Measurements from ENCODE around the gene PDC.

Gene PDC

DNA sequence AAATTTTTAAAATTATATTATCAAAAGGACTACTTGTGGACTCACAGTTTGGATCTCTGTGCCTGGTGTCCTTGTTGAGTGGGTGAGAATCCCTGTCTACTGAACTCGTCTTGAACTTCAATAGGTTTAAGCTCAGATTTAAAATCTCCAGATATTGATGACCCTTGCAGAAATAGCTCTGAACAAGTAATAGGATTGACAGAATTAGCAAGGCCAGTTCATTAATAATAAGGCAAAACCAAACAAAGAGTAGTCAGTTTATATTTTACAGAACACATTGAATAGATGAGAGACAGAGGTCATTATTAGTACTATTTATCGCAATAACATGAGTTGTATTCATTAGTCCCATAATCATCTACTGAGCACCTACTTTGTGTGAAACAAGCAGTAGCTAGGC lies at the start of gene PDC:
TSS of gene PDC (minus strand) at position 101 of the 400 bp plus-strand sequence. CDS start 11,655 bp downstream, outside the sequence.
- Mint-ChIP-seq H3K4me1 (no peaks in the 10 kb centered on the region), H3K4me3 (no peak within 1 kb of the TSS), H3K27ac (no peak within 1 kb of the TSS), H3K36me3 (ENCODE audit: low read depth) (no peaks in the 10 kb centered on the region), H3K27me3 (ENCODE audit: low read depth) (no peaks in the 10 kb centered on the region), H3K9me3 (no peaks in the 10 kb centered on the region)
- TF ChIP-seq, protein P1, sequence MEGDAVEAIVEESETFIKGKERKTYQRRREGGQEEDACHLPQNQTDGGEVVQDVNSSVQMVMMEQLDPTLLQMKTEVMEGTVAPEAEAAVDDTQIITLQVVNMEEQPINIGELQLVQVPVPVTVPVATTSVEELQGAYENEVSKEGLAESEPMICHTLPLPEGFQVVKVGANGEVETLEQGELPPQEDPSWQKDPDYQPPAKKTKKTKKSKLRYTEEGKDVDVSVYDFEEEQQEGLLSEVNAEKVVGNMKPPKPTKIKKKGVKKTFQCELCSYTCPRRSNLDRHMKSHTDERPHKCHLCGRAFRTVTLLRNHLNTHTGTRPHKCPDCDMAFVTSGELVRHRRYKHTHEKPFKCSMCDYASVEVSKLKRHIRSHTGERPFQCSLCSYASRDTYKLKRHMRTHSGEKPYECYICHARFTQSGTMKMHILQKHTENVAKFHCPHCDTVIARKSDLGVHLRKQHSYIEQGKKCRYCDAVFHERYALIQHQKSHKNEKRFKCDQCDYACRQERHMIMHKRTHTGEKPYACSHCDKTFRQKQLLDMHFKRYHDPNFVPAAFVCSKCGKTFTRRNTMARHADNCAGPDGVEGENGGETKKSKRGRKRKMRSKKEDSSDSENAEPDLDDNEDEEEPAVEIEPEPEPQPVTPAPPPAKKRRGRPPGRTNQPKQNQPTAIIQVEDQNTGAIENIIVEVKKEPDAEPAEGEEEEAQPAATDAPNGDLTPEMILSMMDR (IDR thresholded peaks at IDR 0.05; ENCODE audit: unreplicated experiment in 3 of 3): no peak

DNA sequence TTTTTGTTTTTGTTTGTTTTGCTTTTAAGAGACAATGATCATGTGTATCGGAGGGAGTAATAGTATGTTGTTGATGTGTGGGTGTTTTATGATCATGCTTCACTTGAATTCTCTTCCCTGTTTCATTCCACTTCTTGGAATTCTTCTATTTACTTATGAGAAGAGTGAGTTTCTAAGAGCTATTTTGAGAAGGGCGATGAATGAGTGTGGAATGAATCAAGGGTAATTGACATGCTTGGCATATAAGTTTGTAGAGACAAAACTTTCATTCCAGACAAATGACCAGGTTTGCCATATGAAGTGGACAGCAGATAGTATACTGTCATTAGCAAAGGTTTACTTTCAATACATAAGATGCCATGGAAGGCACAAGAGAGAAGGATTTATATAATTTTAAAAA lies 42.3 kb upstream of the PDC start:
- H3K27me3 Mint-ChIP-seq (ENCODE audit: low read depth): no peaks in the 10 kb centered on the region
- H3K4me1 Mint-ChIP-seq: no peaks in the 10 kb centered on the region
- peaks cover 21% of the 10 kb centered on the region for H3K9me3 Mint-ChIP-seq
- TF ChIP-seq, protein P1 (IDR thresholded peaks at IDR 0.05; ENCODE audit: unreplicated experiment in 3 of 3): no peak
- peaks cover 7% of the 10 kb centered on the region for H3K36me3 Mint-ChIP-seq (ENCODE audit: low read depth)
- no peak overlapping the region for H3K27ac Mint-ChIP-seq
- no peak overlapping the region for H3K4me3 Mint-ChIP-seq

DNA sequence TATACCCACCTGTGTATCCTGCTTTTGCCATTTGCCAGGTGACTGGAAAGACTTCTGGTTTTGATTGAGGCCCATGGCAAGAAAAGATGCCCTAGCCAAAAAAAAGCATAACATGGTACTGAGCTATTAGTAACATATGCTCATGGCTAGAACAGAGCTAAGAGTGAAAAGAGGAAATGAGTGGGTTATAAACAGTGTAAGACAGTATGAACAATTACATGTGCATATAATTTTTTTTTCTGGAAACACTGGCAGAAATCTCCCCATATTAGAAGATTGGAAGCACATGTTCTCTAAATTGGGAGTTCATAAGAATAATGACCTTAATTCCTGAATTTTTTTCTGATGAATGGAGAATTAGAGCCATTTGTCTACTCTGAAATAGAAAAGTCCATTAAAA lies 41.2 kb upstream of the PDC start:
- H3K27ac Mint-ChIP-seq: no peak overlapping the region
- no peak overlapping the region for H3K4me3 Mint-ChIP-seq
- no peaks in the 10 kb centered on the region for H3K4me1 Mint-ChIP-seq
- TF ChIP-seq, protein P1 (IDR thresholded peaks at IDR 0.05; ENCODE audit: unreplicated experiment in 3 of 3): no peak
- peaks cover 19% of the 10 kb centered on the region for H3K9me3 Mint-ChIP-seq
- peaks cover 7% of the 10 kb centered on the region for H3K36me3 Mint-ChIP-seq (ENCODE audit: low read depth)
- H3K27me3 Mint-ChIP-seq (ENCODE audit: low read depth): no peaks in the 10 kb centered on the region

DNA sequence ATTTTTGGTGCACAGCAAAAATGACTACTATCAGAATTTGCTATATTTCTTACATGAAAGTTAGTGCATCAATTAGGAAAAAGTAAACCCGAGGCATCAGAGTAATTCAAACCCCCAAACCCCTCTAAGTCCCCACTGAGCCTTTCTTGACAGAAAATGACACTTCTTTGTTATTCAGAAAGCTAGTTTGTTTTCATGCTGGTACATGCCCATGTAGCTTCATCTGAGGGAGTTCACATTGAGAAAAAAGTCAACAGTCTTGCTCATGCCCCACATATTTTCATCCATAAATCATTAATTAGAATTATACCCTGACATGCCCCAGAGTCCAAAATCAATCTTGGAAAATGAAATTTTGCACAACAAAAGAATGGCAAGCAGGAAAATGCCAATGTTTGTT lies 39.9 kb upstream of the PDC start:
- no peaks in the 10 kb centered on the region for H3K36me3 Mint-ChIP-seq (ENCODE audit: low read depth)
- TF ChIP-seq, protein P1 (IDR thresholded peaks at IDR 0.05; ENCODE audit: unreplicated experiment in 3 of 3): no peak
- H3K4me3 Mint-ChIP-seq: no peak overlapping the region
- no peak overlapping the region for H3K27ac Mint-ChIP-seq
- no peaks in the 10 kb centered on the region for H3K27me3 Mint-ChIP-seq (ENCODE audit: low read depth)
- peaks cover 13% of the 10 kb centered on the region for H3K9me3 Mint-ChIP-seq
- H3K4me1 Mint-ChIP-seq: no peaks in the 10 kb centered on the region

DNA sequence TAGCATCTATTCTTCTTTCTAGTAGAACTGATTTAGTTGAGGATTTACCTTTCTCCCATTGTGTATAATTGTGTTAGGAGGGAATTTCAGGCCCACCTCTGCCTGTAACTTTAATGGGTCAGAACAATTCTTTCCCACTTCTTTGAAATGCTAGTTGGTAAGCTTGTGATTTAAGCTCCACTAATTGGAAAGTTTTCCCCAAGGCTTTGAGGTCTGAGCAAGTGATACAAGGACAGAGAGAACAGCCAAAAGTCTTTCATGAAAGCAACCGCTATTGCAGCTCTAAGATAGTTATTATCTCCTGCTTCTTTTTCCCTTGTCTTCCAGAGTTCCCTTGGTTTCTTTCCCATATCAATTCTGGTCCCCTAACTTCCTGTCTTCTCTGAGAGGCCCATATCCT lies 38.7 kb upstream of the PDC start:
- Mint-ChIP-seq H3K27me3 (ENCODE audit: low read depth) (no peaks in the 10 kb centered on the region), H3K9me3 (peaks cover 4% of the 10 kb centered on the region), H3K4me1 (no peaks in the 10 kb centered on the region), H3K4me3 (no peak overlapping the region), H3K36me3 (ENCODE audit: low read depth) (no peaks in the 10 kb centered on the region), H3K27ac (peak overlapping the region in 1 of 3 experiments; percentile 54)
- TF ChIP-seq, protein P1 (IDR thresholded peaks at IDR 0.05; ENCODE audit: unreplicated experiment in 3 of 3): no peak

DNA sequence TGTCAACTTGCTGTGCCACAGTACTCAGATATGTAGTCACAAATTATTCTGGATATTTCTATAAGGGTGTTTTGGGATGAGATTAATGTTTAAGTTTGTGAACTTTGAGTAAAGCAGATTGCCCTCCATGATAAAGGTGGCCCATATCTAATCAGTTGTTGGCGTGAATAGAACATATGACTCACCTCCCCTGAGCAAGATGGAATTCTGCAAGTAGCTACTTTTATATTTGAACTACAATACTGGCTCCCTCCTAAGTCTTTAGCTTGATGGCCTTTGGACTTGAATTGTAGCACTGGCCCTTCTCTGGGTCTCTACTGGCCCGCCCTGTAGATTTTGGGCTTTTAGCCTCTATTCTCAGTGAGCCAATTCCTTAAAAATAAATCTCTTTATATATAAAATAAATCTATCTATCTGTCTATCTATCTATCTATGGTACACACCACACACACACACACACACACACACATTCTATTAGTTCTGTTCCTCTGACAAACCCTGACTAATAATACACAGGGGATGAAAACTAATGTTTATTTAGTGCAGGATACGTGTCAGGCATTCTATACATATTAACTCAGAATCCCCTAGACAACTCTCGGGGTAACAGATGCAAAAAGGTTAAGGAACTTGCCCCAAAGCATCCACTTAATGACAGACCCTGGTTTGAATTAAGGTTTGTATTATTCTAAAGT lies 37.9 kb upstream of the PDC start:
- Mint-ChIP-seq H3K9me3 (no peaks in the 10 kb centered on the region), H3K27ac (no peak overlapping the region), H3K4me1 (no peaks in the 10 kb centered on the region), H3K36me3 (ENCODE audit: low read depth) (no peaks in the 10 kb centered on the region), H3K4me3 (no peak overlapping the region), H3K27me3 (ENCODE audit: low read depth) (no peaks in the 10 kb centered on the region)
- TF ChIP-seq, protein P1 (IDR thresholded peaks at IDR 0.05; ENCODE audit: unreplicated experiment in 3 of 3): no peak

Data from nephron (organoid).